ENCODE measurements around the gene GABRA6. TPM values are rescaled to one million over a fixed set of nuclear protein-coding genes. Genes with fewer than 3 reads are reported as not detected.

The GABRA6 gene
- not detected in 2 replicates for total RNA-seq

GRCh38 chr5:161685461-161685860 lies at the start of gene GABRA6:
TSS of gene GABRA6 (plus strand) at chr5:161685721. CDS start at chr5:161685990, 269 bp downstream.

Other genes starting within 250 kb of the GABRA6 start
- under 0.01 TPM in 1 of 2 replicates, not detected in the other for gene GABRB2, start 139.0 kb upstream of the GABRA6 start, total RNA-seq
- gene GABRA1, start 162.4 kb downstream of the GABRA6 start, total RNA-seq, result not detected in 2 replicates

Measured in hair follicle dermal papilla cell (primary cell).